ENCODE results near the gene UBR3. TPM values are rescaled to one million over a fixed set of nuclear protein-coding genes. Genes with fewer than 3 reads are reported as not detected.

UBR3 gene
- total RNA-seq, 1 experiment from 2014 or later, result 21.9 TPM

DNA sequence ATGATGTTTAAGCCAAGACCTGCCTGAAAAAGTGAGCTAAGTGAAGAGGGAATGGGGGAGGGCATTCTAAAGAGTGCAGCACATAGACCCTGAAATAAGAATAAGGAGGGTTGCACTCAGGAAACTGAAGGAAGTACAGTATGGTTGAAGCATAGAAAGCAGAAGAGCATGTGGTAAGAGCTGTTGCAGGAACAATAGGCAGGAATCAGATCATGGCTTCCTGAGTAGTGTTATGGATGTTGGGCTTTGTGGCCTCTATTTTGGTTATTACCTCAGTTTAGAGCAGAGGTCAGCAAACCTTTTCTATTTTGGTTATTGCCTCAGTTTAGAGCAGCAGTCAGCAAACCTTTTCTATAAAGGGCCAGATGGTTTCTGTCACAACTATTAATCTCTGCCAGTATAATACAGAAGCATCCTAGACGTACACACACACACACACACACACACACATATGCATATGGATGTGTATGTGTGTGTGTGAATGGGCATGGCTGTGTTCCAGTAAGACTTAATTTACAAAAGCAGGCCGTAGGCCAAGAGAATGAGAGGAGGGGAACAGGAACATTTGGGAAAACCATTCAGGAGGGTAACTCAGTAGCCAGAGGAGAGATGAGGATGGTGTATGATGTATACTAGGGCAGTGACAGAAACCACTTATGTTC lies 259.6 kb downstream of the UBR3 start:
- Histone ChIP-seq H3K56ac (ENCODE audit: insufficient read length, low read depth, low read length) (no peak overlapping the region), H2BK15ac (ENCODE audit: low read depth, low read length) (no peak overlapping the region), H3K27me3 (ENCODE audit: insufficient read depth, low read length) (no peaks in the 10 kb centered on the region), H3K79me1 (ENCODE audit: insufficient read depth, low read depth, low read length, poor library complexity, severe bottlenecking) (no peaks in the 10 kb centered on the region), H4K8ac (replicated peaks; ENCODE audit: insufficient read length, low read depth, low read length) (no peak overlapping the region), H3K9ac (ENCODE audit: extremely low read depth, insufficient read length, low read length) (no peak overlapping the region), H3K79me2 (ENCODE audit: insufficient read depth, low read length) (no peaks in the 10 kb centered on the region), H3K14ac (ENCODE audit: insufficient read depth, low read length) (no peak overlapping the region), H3K23ac (ENCODE audit: insufficient read length, low read depth, low read length) (no peak overlapping the region), H3K18ac (ENCODE audit: insufficient read length, low read depth, low read length) (no peak overlapping the region), H2AFZ (ENCODE audit: low read length) (no peak overlapping the region), H4K91ac (ENCODE audit: insufficient read length, low read depth, low read length) (no peak overlapping the region), H3K4me2 (ENCODE audit: insufficient read depth, insufficient read length, low read length) (peak overlapping the region; percentile 30), H4K20me1 (ENCODE audit: control insufficient read depth, insufficient read depth, insufficient read length) (no peaks in the 10 kb centered on the region), H4K5ac (ENCODE audit: insufficient read length, low read depth, low read length) (no peak overlapping the region), H3K4me1 (ENCODE audit: insufficient read depth, low read length) (peaks cover 20% of the 10 kb centered on the region), H2BK120ac (ENCODE audit: low read depth, low read length, poor library complexity, severe bottlenecking) (no peak overlapping the region), H3K23me2 (ENCODE audit: insufficient read length, low read depth, low read length, poor library complexity, severe bottlenecking) (no peaks in the 10 kb centered on the region), H3K27ac (ENCODE audit: insufficient read length, low read depth, low read length) (peak overlapping the region; percentile 74), H2AK5ac (ENCODE audit: insufficient read length, low read length) (no peak overlapping the region), H3T11ph (ENCODE audit: low read length) (no peak overlapping the region), H2BK20ac (ENCODE audit: low read depth, low read length, poor library complexity, severe bottlenecking) (no peak overlapping the region), H3K4ac (ENCODE audit: low read depth, low read length) (no peak overlapping the region), H2BK5ac (ENCODE audit: insufficient read length, low read length) (no peak overlapping the region), H2BK12ac (ENCODE audit: insufficient read length, low read depth, low read length) (no peak overlapping the region), H3K9me3 (ENCODE audit: control insufficient read depth, low read depth, low read length) (no peaks in the 10 kb centered on the region)
- Mint-ChIP-seq H3K36me3 (ENCODE audit: insufficient read depth in 1 of 3, low read depth in 3 of 3) (peaks cover 7 to 23% (median 7%) of the 10 kb centered on the region in 3 experiments), H3K4me1 (peaks cover 16 to 26% of the 10 kb centered on the region in 2 experiments), H3K27me3 (ENCODE audit: low read depth) (no peaks in the 10 kb centered on the region), H3K27ac (no peak overlapping the region), H3K4me3 (no peak overlapping the region), H3K9me3 (peaks cover 13 to 15% of the 10 kb centered on the region in 2 experiments)
- DNase-seq, result no peak
- TF ChIP-seq, protein P1, sequence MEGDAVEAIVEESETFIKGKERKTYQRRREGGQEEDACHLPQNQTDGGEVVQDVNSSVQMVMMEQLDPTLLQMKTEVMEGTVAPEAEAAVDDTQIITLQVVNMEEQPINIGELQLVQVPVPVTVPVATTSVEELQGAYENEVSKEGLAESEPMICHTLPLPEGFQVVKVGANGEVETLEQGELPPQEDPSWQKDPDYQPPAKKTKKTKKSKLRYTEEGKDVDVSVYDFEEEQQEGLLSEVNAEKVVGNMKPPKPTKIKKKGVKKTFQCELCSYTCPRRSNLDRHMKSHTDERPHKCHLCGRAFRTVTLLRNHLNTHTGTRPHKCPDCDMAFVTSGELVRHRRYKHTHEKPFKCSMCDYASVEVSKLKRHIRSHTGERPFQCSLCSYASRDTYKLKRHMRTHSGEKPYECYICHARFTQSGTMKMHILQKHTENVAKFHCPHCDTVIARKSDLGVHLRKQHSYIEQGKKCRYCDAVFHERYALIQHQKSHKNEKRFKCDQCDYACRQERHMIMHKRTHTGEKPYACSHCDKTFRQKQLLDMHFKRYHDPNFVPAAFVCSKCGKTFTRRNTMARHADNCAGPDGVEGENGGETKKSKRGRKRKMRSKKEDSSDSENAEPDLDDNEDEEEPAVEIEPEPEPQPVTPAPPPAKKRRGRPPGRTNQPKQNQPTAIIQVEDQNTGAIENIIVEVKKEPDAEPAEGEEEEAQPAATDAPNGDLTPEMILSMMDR (conservative IDR thresholded peaks at IDR 0.05), result no peak
- no CpG with 5 or more reads among the region's 2 CpGs for WGBS (ENCODE audit: extremely low coverage, insufficient read length, low lambda C conversion rate)

Measured in H9 (cell line).